Uterus (tissue), 2 donors: ENCODE data around the gene TMEM260.

Source experiments
- CTCF ChIP-seq, 4 experiments: fragments of 200-600 bp in 2 of 4; fragments of 450-650 bp in 2 of 4; sonication (generic) in 2 of 4; IDR thresholded peaks; one replicate each; pipeline ENCODE4 v1.5.1; 2016 to 2019; ENCODE audit warnings: antibody characterized with exemption in 4 of 4, mild to moderate bottlenecking in 2 of 4, moderate library complexity in 1 of 4
- POLR2A ChIP-seq, 2 donors: fragments of 450-650 bp; IDR thresholded peaks; one replicate each; pipeline ENCODE4 v1.6.1; 2016; ENCODE audit warnings: antibody characterized with exemption in 2 of 2, mild to moderate bottlenecking in 1 of 2, moderate library complexity in 1 of 2

- TF ChIP-seq CTCF (IDR thresholded peaks at IDR 0.05) (no peak), POLR2A (IDR thresholded peaks at IDR 0.05) (no peak)
These were observed 47.1 kb upstream of the TMEM260 start for GRCh38 chr14:56532546-56532945.
